GM21737 (cell line): Measurements from ENCODE around the gene BPIFA3.
"Not testable (repeated sequence)": the region's sequence is repeated elsewhere in the genome, so short reads cannot be mapped to it uniquely, and the experiment has no call there.

ENCODE experiments used
- ATAC-seq: cut with Tn5 transposase; IDR thresholded peaks from one replicate; pipeline ENCODE4 v1.9.1; 2021; ENCODE audit warnings: mild to moderate bottlenecking, moderate library complexity; ENCODE audit not compliant: unreplicated experiment

BPIFA3 gene

GRCh38 chr20:33217052-33217451 is at the start of gene BPIFA3:
Gene BPIFA3, plus strand, starts transcription at chr20:33217352. Its CDS starts 185 bp downstream, at chr20:33217537.
- no peak for ATAC-seq

- no peak for ATAC-seq
These were observed 49.3 kb upstream of the BPIFA3 start, which contains the start of gene BPIFA2 for GRCh38 chr20:33167859-33168258. Gene BPIFA2, plus strand, starts transcription at chr20:33168159. Its CDS starts 987 bp downstream, at chr20:33169146.

GRCh38 chr20:33169176-33169794 is 47.9 kb upstream of the BPIFA3 start:
- ATAC-seq: no peak

- no peak for ATAC-seq
These were observed 44.4 kb upstream of the BPIFA3 start for GRCh38 chr20:33172781-33173180.

- no peak for ATAC-seq
These were observed 42.0 kb upstream of the BPIFA3 start for GRCh38 chr20:33175123-33175522.

- ATAC-seq: no peak
These were observed 41.1 kb upstream of the BPIFA3 start for GRCh38 chr20:33176101-33176500.

GRCh38 chr20:33177866-33178265 is 39.3 kb upstream of the BPIFA3 start:
- no peak for ATAC-seq

- ATAC-seq: no peak
These were observed 38.4 kb upstream of the BPIFA3 start for GRCh38 chr20:33178726-33179125.

GRCh38 chr20:33180169-33180568 is 37.0 kb upstream of the BPIFA3 start:
- ATAC-seq: no peak

- no peak for ATAC-seq
These were observed 35.6 kb upstream of the BPIFA3 start for GRCh38 chr20:33181482-33182093.

- ATAC-seq: no peak
These were observed 33.8 kb upstream of the BPIFA3 start for GRCh38 chr20:33183312-33183711.

- ATAC-seq: not testable (repeated sequence)
These were observed 32.0 kb upstream of the BPIFA3 start for GRCh38 chr20:33185031-33185590.

GRCh38 chr20:33187491-33187890 is 29.7 kb upstream of the BPIFA3 start:
- ATAC-seq: no peak

GRCh38 chr20:33188421-33188820 is 28.7 kb upstream of the BPIFA3 start:
- no peak for ATAC-seq

GRCh38 chr20:33191484-33191883 is 25.7 kb upstream of the BPIFA3 start:
- no peak for ATAC-seq

- no peak for ATAC-seq
These were observed 25.2 kb upstream of the BPIFA3 start for GRCh38 chr20:33191955-33192354.

- ATAC-seq: no peak
These were observed 24.1 kb upstream of the BPIFA3 start for GRCh38 chr20:33192912-33193501.

- no peak for ATAC-seq
These were observed 18.1 kb upstream of the BPIFA3 start for GRCh38 chr20:33199026-33199425.

GRCh38 chr20:33202451-33202850 is 14.7 kb upstream of the BPIFA3 start:
- no peak for ATAC-seq

GRCh38 chr20:33203444-33203843 is 13.7 kb upstream of the BPIFA3 start:
- no peak for ATAC-seq

GRCh38 chr20:33209789-33210188 is 7.4 kb upstream of the BPIFA3 start:
- ATAC-seq: no peak

- no peak for ATAC-seq
These were observed 6.8 kb upstream of the BPIFA3 start for GRCh38 chr20:33210371-33210770.
